Measurements from ENCODE around the gene NSD1. TPM values are rescaled to one million over a fixed set of nuclear protein-coding genes. Genes with fewer than 3 reads are reported as not detected.

Gene NSD1
- total and polyA plus RNA-seq, 2 experiments from 2014 or later: 26.6 to 28.8 TPM

- H3K9me3 ChIP-seq (ENCODE audit: low read depth): no peaks in the 10 kb centered on the region
- TF ChIP-seq EZH2phosphoT487 (IDR thresholded peaks at IDR 0.05; ENCODE audit: low read depth, severe bottlenecking, unreplicated experiment) (no peak), EZH2 (IDR thresholded peaks at IDR 0.05; ENCODE audit: borderline replicate concordance) (no peak), CTCF (IDR thresholded peaks at IDR 0.05; ENCODE audit: poor library complexity) (no peak)
- no peaks in the 10 kb centered on the region for H3K27me3 ChIP-seq
- H3K36me3 ChIP-seq (replicated peaks; ENCODE audit: insufficient read depth, low read depth): no peaks in the 10 kb centered on the region
- DNase-seq (ENCODE audit: low spot score): no peak
- no peaks in the 10 kb centered on the region for H4K20me1 ChIP-seq (ENCODE audit: insufficient read depth, poor library complexity, severe bottlenecking)
- no peak overlapping the region for H2AFZ ChIP-seq
- no peak overlapping the region for H3K4me3 ChIP-seq
- H3K79me2 ChIP-seq: no peaks in the 10 kb centered on the region
- H3K9me2 ChIP-seq (replicated peaks; ENCODE audit: insufficient read depth): no peaks in the 10 kb centered on the region
- H3K4me1 ChIP-seq (ENCODE audit: insufficient read depth): no peaks in the 10 kb centered on the region
- WGBS (ENCODE audit: low lambda C conversion rate, missing lambda C conversion rate): 100% methylated on average over 1 of the region's 1 CpG
- H3K4me2 ChIP-seq: no peak overlapping the region
- no peak overlapping the region for H3K27ac ChIP-seq
These were observed 127.9 kb downstream of the NSD1 start for GRCh38 chr5:177261510-177261909.

GRCh38 chr5:177264178-177264577 lies 130.6 kb downstream of the NSD1 start:
- no peak overlapping the region for H3K27ac ChIP-seq
- no peaks in the 10 kb centered on the region for H4K20me1 ChIP-seq (ENCODE audit: insufficient read depth, poor library complexity, severe bottlenecking)
- no peak for DNase-seq (ENCODE audit: low spot score)
- TF ChIP-seq EZH2phosphoT487 (IDR thresholded peaks at IDR 0.05; ENCODE audit: low read depth, severe bottlenecking, unreplicated experiment) (no peak), CTCF (IDR thresholded peaks at IDR 0.05; ENCODE audit: poor library complexity) (no peak), EZH2 (IDR thresholded peaks at IDR 0.05; ENCODE audit: borderline replicate concordance) (no peak)
- no peaks in the 10 kb centered on the region for H3K36me3 ChIP-seq (replicated peaks; ENCODE audit: insufficient read depth, low read depth)
- H3K4me3 ChIP-seq: no peak overlapping the region
- H3K9me3 ChIP-seq (ENCODE audit: low read depth): no peaks in the 10 kb centered on the region
- no peak overlapping the region for H2AFZ ChIP-seq
- no peaks in the 10 kb centered on the region for H3K9me2 ChIP-seq (replicated peaks; ENCODE audit: insufficient read depth)
- no peaks in the 10 kb centered on the region for H3K4me1 ChIP-seq (ENCODE audit: insufficient read depth)
- WGBS (ENCODE audit: low lambda C conversion rate, missing lambda C conversion rate): 93% methylated on average over 1 of the region's 1 CpG
- no peaks in the 10 kb centered on the region for H3K27me3 ChIP-seq
- H3K79me2 ChIP-seq: peaks cover 3% of the 10 kb centered on the region
- no peak overlapping the region for H3K4me2 ChIP-seq

- H3K36me3 ChIP-seq (replicated peaks; ENCODE audit: insufficient read depth, low read depth): no peaks in the 10 kb centered on the region
- no peaks in the 10 kb centered on the region for H4K20me1 ChIP-seq (ENCODE audit: insufficient read depth, poor library complexity, severe bottlenecking)
- WGBS (ENCODE audit: low lambda C conversion rate, missing lambda C conversion rate): 96% methylated on average over 15 of the region's 16 CpGs
- no peak for DNase-seq (ENCODE audit: low spot score)
- peaks cover 3% of the 10 kb centered on the region for H3K79me2 ChIP-seq
- H3K27ac ChIP-seq: no peak overlapping the region
- no peak overlapping the region for H2AFZ ChIP-seq
- no peaks in the 10 kb centered on the region for H3K4me1 ChIP-seq (ENCODE audit: insufficient read depth)
- TF ChIP-seq EZH2 (IDR thresholded peaks at IDR 0.05; ENCODE audit: borderline replicate concordance): no peak
- no peak for TF ChIP-seq CTCF (IDR thresholded peaks at IDR 0.05; ENCODE audit: poor library complexity)
- TF ChIP-seq EZH2phosphoT487 (IDR thresholded peaks at IDR 0.05; ENCODE audit: low read depth, severe bottlenecking, unreplicated experiment): no peak
- no peak overlapping the region for H3K4me2 ChIP-seq
- no peaks in the 10 kb centered on the region for H3K27me3 ChIP-seq
- no peaks in the 10 kb centered on the region for H3K9me2 ChIP-seq (replicated peaks; ENCODE audit: insufficient read depth)
- H3K4me3 ChIP-seq: no peak overlapping the region
- no peaks in the 10 kb centered on the region for H3K9me3 ChIP-seq (ENCODE audit: low read depth)
These were observed 131.8 kb downstream of the NSD1 start for GRCh38 chr5:177265395-177265794.
